HEK293T (cell line): ENCODE results near the gene ARL8A.

Experiments used
- BHLHE40 ChIP-seq: fragments of 450-650 bp; IDR thresholded peaks from 2 replicates; pipeline ENCODE4 v1.6.1; 2016; ENCODE audit warnings: mild to moderate bottlenecking, moderate library complexity, borderline replicate concordance
- FOXA1 ChIP-seq: fragments of 450-650 bp; IDR thresholded peaks from 2 replicates; pipeline ENCODE4 v1.6.1; 2016; ENCODE audit warnings: mild to moderate bottlenecking
- FOXK2 ChIP-seq: fragments of 450-650 bp; IDR thresholded peaks from 2 replicates; pipeline ENCODE4 v1.6.1; 2016; ENCODE audit warnings: mild to moderate bottlenecking
- ZNF384 ChIP-seq: fragments of 450-650 bp; IDR thresholded peaks from 2 replicates; pipeline ENCODE4 v1.6.1; 2016

DNA sequence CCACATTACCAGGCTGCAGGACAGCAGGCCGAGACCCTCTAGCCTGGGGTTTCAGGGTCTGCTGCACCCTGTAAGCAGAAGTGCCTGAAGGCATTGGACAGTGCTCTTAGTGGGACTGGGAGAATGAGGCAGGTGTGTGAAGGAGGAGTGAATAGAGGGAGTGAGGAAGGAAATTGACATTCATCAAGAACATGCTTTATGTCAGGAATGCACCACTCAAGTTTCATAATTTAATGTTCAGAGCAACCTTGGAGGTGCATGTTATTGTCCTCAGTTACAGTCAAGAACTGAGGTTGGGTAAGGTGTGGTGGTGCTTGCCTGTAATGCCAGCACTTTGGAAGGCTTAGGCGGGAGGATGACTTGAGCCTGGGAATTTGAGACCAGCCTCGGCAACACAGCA is 33.6 kb downstream of the ARL8A start:
- TF ChIP-seq FOXA1 (no peak), ZNF384 (no peak), FOXK2 (no peak), BHLHE40 (no peak)
